Glomerular visceral epithelial cell (primary cell): ENCODE results near the gene DNAI1.

Experiments
- DNase-seq: peaks from one replicate; pipeline ENCODE4 v3.0.0-alpha.2; 2016; ENCODE audit errors: extremely low spot score

Gene DNAI1

GRCh38 chr9:34490760-34491159 is 32.2 kb downstream of the DNAI1 start:
- no peak for DNase-seq

- DNase-seq, result no peak
Measured at GRCh38 chr9:34491596-34491995, 33.0 kb downstream of the DNAI1 start.

- no peak for DNase-seq
Measured at GRCh38 chr9:34492051-34492450, 33.4 kb downstream of the DNAI1 start.

DNA sequence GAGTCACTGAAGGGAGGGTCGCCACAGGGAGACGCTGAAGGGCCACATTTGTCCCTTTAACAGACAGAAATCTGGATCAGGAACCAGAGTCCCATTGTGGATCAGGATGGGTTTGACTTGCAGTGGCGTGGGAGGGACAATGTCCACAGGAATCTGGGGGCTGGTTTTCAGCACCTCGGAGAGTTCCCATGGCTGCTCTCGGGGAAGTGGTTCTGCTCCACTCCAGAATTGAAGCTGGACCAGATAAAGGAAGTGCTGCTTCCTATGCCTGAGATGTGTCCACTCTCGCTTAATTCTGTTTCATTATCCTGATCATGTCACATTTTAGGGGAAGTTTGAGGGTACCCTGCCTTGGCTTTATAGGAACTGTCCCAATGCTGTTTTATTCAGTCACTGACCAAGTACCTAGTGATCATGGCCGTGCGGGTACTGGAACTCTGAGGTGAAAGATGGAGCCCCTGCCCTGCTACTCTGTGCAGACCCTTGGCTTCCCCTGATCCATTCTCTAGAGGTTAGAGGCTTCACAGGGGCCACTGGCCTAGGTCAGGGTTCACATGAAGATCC is 35.4 kb downstream of the DNAI1 start:
- peak; percentile 45 for DNase-seq

DNA sequence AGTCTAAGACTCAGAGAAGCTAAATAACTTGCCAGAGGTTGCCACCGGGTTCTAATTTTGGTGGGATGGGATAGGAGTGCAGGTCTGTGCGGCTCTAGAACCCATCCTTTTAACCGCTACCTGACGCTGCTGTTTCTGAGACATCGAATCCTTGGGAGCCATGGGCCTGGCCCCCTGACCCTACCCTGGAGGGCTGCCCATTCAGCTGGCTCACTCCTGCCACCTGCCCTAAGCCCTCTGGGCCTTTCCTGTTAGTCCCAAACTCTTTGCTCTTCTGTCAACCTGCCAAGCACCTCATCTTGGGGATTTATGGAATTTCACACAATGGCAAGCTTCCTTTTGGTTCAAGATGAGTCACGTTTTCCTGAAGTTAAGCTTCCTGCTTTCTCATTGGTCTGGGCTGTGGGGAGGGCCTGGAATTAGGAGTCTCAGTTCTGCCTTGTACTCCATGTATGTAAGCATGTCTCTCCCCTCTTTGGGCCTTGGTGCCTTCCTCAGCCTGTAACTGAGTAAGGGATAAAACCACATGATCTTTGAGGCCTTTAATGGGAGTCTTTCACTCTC is 37.6 kb downstream of the DNAI1 start:
- no peak for DNase-seq

DNA sequence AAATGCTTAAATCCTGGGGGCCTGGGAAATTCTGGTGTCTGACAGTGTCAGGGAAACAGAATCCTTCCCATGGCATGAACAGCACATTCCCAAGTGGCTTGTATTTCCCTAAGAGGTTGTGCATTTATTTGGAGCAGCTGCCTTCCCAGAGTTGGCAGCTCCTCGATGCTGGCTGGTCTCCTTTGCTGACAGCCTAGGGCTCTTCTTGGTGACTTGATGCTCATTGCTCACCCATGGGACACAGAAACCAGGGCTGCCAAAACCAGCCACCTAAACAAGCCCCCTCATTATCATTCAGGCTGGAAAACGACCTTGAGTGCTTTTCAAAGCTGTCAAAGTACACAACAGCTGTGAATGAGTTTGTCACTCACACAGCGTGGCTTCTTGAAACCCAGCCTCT is 39.9 kb downstream of the DNAI1 start:
- DNase-seq, result no peak

DNA sequence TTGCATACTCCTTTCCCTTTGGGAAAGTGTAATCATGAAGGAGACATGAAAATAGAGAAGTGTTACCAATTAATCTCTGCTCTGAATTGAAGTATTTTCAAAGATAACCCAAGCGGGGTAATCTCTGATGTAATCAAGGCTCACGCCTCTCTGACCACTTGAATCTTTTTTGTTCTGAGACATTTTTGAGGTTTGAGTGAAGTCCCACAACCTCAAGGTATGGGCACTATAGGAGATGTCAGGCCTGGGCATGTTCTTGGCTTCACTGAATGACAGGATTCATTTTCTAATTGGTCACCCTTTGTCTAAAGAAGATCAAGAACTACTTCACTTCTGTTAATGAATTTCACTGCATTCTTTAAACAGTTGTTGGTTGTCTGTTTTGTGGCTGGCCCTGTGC is 40.5 kb downstream of the DNAI1 start:
- no peak for DNase-seq

DNA sequence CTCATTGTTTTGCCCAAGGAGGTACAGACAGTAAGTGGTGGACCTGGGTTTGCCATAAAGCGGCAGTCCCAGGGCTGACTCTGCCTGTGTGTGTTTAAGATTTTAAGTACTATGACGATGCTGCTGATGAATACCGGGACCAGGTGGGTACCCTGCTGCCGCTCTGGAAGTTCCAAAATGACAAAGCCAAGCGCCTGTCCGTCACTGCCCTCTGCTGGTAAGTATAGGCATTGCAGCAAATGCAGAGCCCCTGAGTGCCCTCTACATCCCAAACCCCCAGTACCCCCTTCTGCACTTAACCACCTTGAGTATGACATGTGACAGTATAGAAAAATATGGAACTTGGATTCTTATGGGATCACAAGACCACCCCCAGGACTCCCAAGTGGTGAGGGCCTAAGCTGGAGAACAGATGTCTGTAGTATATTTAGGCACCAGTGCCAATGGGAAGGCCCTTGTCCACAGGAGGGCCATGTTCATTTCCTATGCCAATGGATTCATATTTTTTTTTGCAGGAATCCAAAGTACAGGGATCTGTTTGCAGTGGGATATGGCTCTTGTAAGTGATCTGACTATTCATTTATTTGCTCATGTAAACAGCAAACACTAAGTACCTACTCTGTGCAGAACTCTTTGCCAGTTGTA is 42.1 kb downstream of the DNAI1 start:
- peak; percentile 48 for DNase-seq

DNA sequence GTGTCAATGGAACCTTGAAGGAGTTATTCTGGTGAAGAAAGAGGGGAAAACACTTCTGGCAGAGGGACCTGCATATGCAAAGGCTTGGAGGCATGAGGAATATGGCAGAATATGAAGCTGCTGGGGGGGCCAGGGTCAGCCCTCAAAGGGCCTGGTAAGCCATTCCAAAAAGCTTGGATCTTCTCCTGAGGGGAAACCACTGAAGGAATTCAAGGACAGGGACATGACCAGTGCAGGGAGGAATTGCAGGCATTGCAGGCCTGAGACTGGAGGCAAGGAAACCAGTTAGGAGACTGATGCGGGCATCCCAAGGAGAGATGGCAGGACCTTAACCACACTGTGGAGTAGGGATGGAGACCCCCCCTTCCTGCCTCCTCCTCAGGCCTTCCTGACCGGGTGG is 42.8 kb downstream of the DNAI1 start:
- no peak for DNase-seq

- no peak for DNase-seq
Measured at GRCh38 chr9:34501889-34502425, 43.4 kb downstream of the DNAI1 start.

GRCh38 chr9:34502471-34502870 is 43.9 kb downstream of the DNAI1 start:
- no peak for DNase-seq

- no peak for DNase-seq
Measured at GRCh38 chr9:34502891-34503290, 44.3 kb downstream of the DNAI1 start.

DNA sequence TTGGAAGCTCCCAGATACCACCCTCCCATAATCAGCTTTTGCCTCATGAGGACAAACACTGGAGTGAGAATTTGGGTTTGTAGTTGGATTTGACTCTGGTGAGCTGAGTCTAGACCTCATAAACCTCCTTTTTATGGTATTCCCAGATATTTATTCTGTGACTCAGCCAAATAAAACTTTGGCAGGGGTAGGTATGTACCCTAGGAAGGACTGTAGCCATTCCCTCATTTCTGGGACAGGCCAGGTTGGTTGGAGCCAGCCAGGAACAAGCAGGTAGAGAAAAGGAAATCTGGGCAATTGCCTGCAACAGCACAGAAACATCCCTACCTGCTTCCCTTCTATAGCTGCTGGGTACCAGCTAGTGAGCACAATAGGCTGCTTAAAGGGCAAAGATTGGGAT is 44.8 kb downstream of the DNAI1 start:
- DNase-seq, result no peak

DNA sequence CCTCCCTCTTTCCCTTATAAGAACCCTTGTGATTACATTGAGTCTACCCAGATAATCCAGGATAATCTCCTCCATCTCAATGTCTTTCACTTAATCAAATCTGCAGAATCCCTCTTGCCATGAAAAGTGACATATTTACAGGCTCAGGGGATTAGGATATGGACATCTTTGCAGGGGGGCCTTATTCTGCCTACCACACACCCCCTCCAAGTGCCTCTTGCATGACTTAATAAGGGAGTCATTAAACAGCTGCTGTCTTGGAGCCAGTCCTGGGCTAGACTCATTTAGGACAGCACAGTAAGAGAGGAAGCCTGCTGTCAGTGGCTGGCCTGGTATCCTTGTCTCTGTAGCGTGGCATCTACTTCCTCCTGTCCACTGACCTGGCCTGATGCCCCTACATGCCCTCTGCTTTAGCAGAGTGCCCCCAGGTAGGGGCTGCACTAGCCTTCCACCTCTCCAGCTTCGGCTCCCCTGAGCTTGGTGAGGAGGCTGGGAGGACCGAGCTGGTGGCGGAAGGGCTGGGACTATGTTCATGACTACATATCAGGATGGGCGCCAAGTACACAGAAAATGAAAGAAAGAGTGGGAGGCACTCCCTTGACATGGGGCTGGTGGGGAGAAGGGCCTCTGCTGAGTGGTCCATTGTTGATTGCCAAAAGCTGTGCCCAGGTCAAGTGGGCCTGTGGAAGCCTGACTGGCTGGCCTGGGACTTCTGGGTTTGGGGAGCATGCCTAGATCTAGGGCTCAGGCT is 46.9 kb downstream of the DNAI1 start:
- DNase-seq, result no peak

- DNase-seq, result no peak
Measured at GRCh38 chr9:34506623-34507022, 48.0 kb downstream of the DNAI1 start.

DNA sequence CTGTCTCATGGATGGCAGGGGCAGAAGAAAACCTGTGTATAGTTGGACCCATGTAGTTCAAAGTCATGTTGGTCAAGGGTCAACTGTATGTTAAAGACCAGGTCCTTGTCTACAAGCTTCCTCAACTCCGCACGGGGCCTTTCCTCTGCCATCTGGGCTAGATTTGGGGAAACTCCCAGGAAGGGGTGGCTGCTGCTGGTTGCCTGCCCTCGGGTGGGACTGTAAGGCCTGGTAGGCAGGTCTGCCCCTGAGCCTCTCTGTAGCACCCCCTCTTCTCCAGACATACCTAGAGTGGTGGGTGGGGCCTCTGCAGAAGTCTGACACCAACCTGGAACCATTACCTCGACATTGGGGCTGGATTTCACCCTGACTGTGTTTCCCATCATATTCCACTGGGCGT is 49.0 kb downstream of the DNAI1 start:
- DNase-seq, result no peak

DNA sequence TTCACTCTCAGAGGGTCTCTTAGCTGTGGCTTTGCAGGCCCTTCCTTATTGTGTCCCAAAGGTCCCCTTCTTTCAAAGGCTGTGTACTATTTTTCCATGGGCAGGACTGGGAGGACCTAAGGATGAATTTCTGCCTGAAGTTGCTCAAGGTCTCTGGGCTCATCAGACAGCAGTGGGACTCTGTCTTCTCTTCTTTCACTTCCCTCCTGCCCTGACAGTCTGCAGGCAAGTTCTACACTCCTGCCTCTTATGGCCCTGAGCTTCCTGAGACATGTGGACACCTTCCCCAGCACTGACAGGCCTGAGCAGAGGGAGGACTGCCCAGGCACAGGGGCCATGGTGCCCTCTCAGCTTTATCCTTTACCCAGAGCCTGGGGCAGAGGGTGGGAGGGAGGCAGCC is 49.4 kb downstream of the DNAI1 start:
- DNase-seq, result no peak

DNA sequence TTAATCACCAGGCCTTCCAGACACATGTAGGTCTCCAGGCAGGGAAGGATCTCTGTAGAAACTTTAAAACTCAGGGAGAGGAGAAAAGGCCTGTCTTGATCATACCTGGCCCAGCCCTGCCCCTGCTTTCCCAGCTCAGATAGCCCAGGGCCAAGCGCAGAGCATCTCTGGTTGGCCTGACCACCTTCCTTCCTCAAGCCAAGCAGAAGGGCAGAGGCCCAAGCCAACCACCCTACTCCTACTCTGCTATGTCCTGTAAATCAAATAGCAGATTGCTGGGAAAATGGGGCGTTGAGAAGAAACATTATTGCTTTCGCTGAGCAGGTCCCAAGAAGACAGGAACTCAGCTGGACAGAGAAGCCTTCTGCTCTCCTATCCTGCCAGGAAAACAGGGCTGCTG is 49.9 kb downstream of the DNAI1 start:
- DNase-seq, result no peak

DNA sequence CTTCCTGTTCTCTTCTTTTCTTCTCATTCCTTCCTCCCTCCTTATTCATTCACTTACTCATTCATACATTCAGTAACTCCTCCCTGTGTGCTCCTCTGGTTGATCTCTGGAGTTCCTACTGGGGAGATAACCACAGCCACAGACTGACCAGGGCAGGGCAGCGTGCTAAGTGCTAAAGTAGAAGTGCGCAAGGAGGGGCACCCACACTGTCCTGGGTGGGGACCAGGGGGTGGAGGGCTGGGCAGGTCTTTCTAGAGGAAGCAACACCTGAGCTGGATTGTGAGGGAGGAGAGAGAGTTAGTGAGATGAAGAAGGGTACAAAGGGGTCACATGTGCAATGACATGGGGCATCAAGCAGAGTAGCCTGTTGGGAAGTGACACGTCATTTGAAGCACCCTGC is 50.3 kb downstream of the DNAI1 start:
- DNase-seq, result no peak

GRCh38 chr9:34510497-34511468 is 52.2 kb downstream of the DNAI1 start:
- DNase-seq, result no peak
